Endometrial microvascular endothelial cells (primary cell): ENCODE measurements around the gene CACNA2D3. TPM values are rescaled to one million over a fixed set of nuclear protein-coding genes. Genes with fewer than 3 reads are reported as not detected.

Experiments used
- in situ Hi-C: cut with HindIII; loops from 2 replicates; pipeline ENCODE4 v1.10.0; 2017; ENCODE audit warnings: low sequenced_read_pairs, low pct_unique_long_range_greater_than_20kb; ENCODE audit errors: inconsistent ontology term
- total RNA-seq: library from RNA; depleted of rRNA; stranded (reverse); fragments of >200 nt; gene quantifications from one replicate; pipeline ENCODE4 v1.2.3, GENCODE V29; 2015; ENCODE audit errors: inconsistent ontology term

CACNA2D3 gene
- total RNA-seq, 1 donor from 2014 or later, result not detected

- in situ Hi-C loops, result no loop called here
These were observed 42.0 kb downstream of the CACNA2D3 start for GRCh38 chr3:54164192-54164975.

- in situ Hi-C loops, result no loop called here
These were observed 43.5 kb downstream of the CACNA2D3 start for GRCh38 chr3:54165865-54166264.

- in situ Hi-C loops, result no loop called here
These were observed 45.6 kb downstream of the CACNA2D3 start for GRCh38 chr3:54167999-54168398.

GRCh38 chr3:54168451-54168850, 46.1 kb downstream of the CACNA2D3 start:
- in situ Hi-C loops, result no loop called here

- in situ Hi-C loops, result no loop called here
These were observed 47.2 kb downstream of the CACNA2D3 start for GRCh38 chr3:54169524-54169923.

GRCh38 chr3:54171509-54171908, 49.2 kb downstream of the CACNA2D3 start:
- in situ Hi-C loops, result no loop called here

GRCh38 chr3:54171951-54172350, 49.6 kb downstream of the CACNA2D3 start:
- in situ Hi-C loops, result no loop called here

GRCh38 chr3:54173371-54173770, 51.0 kb downstream of the CACNA2D3 start:
- in situ Hi-C loops, result no loop called here

- in situ Hi-C loops, result no loop called here
These were observed 53.8 kb downstream of the CACNA2D3 start for GRCh38 chr3:54176106-54176505.

GRCh38 chr3:54177816-54178215, 55.5 kb downstream of the CACNA2D3 start:
- in situ Hi-C loops, result no loop called here

- in situ Hi-C loops, result no loop called here
These were observed 56.0 kb downstream of the CACNA2D3 start for GRCh38 chr3:54178376-54178775.

GRCh38 chr3:54180921-54181320, 58.6 kb downstream of the CACNA2D3 start:
- in situ Hi-C loops, result no loop called here

- in situ Hi-C loops, result no loop called here
These were observed 59.9 kb downstream of the CACNA2D3 start for GRCh38 chr3:54182242-54182641.

GRCh38 chr3:54185740-54186139, 63.4 kb downstream of the CACNA2D3 start:
- in situ Hi-C loops, result no loop called here

- in situ Hi-C loops, result no loop called here
These were observed 65.9 kb downstream of the CACNA2D3 start for GRCh38 chr3:54188176-54188791.

- in situ Hi-C loops, result no loop called here
These were observed 68.9 kb downstream of the CACNA2D3 start for GRCh38 chr3:54191220-54191619.

- in situ Hi-C loops, result no loop called here
These were observed 69.7 kb downstream of the CACNA2D3 start for GRCh38 chr3:54192026-54192425.

- in situ Hi-C loops, result no loop called here
These were observed 70.7 kb downstream of the CACNA2D3 start for GRCh38 chr3:54193093-54193492.

GRCh38 chr3:54196360-54196991, 74.1 kb downstream of the CACNA2D3 start:
- in situ Hi-C loops, result no loop called here

- in situ Hi-C loops, result no loop called here
These were observed 75.2 kb downstream of the CACNA2D3 start for GRCh38 chr3:54197509-54197908.
